GM18909 (cell line): ENCODE measurements around the gene COL5A3.

Source experiments
- ATAC-seq: cut with Tn5 transposase; IDR thresholded peaks from one replicate; pipeline ENCODE4 v1.9.1; 2021; ENCODE audit warnings: mild to moderate bottlenecking; ENCODE audit not compliant: unreplicated experiment, poor library complexity

COL5A3 gene

GRCh38 chr19:10013316-10013715 is 3.0 kb upstream of the COL5A3 start, which contains the start of gene RDH8:
RDH8 (plus strand) TSS chr19:10013483; CDS start chr19:10013498, 15 bp downstream.
- ATAC-seq, result no peak

- ATAC-seq, result no peak
These were observed 1.7 kb upstream of the COL5A3 start for GRCh38 chr19:10011974-10012373.

DNA sequence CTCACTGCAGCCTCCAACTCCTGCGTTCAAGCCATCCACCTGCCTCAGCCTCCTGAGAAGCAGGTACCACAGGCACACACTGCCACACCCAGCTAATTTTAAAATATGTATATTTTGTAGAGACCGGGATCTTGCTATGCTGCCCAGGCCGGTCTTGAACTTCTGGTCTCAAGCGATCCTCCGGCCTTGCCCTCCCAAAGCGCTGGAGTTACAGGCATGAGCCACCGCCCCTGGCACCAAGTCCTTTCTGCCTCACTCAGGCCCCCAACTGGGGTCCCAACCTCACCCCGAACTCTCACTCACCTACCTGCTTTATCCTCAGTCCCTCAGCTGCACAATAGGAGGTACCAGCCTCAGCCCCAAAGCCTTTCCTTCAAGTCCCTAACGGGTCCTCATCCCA is 635 bp upstream of the COL5A3 start:
- ATAC-seq, result no peak

DNA sequence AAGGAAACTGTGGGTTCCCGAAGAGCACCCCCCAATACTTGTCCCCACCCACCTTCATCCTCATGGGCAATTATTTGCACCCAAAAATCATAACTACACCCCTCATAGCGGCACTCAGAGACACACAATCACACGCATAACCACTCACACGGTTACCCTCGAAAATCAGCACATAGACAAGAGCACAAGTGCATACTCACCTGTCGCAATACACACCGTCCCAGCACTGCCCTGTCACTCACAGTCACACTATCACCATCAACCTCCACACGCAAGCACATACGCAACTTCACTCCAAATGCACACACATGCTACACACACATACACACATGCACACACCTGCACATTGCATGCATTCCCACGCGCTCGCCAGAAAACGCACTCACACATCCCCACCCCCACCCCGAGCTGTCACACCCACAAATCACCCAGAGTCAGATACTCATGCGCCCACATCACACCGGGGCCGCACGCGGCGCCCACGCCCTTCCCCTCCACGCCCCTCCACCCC is 535 bp downstream of the COL5A3 start:
- no peak for ATAC-seq

GRCh38 chr19:10008184-10008765 is 2.0 kb downstream of the COL5A3 start:
- ATAC-seq, result no peak

DNA sequence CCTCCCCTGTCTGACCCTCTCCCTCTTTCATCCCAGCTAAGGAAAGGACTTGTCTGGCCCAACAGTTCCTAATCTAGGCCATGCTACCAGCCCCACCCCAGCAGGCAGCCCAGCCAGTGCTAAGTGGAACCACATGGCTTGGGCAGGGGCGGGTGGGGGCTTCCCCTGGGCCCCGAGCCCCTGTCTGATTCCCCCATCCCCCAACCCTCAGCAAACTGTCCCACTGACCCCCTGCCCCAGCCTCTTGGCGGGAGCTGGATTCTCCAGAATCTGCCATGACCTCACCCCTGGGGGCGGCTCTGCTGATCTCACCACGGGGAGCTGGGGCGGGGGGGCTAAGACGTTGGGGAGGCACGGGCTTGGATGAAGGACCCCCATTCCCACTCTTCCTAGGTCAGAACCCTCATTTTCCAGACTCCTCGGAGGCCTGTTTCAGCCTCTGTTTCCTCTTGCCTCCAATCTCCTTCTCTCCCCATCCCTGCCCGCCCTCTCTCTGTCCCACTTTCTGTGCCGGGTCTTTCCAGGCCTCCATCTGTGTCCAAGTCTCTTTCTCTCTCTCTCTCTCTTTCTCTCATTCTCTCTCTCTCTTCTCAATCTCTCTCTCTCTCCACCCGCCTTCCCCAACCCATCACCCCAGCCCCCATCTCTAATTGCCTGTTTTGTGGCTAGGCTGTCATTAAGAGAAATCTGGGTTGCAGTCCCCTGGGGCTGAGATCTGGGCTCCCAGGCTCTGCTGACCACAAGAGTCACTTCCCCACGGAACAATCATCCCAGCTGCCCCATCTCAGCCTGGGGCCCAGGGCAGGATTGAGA is 2.7 kb downstream of the COL5A3 start:
- ATAC-seq, result no peak

- ATAC-seq, result no peak
These were observed 3.5 kb downstream of the COL5A3 start for GRCh38 chr19:10006752-10007323.

DNA sequence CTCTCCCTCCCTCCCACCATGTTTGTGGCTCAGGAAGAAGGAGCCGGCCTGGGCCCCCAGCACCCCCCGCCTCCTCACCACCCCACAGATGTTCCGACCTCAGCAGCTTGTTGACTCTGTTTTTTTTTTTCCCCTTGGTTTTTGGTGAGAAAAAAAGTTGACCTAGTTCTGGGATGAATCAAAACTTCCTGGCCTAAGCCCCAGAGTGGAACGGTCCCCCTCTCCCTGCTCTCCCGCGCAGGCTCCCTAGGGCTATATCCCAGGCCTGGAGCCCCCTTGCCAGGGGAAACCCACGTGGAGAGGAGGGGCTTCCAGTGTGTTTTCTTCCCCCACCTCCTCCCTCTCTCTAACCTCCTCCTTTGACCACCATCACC is 4.0 kb downstream of the COL5A3 start:
- ATAC-seq, result no peak

- ATAC-seq, result no peak
These were observed 4.5 kb downstream of the COL5A3 start for GRCh38 chr19:10005632-10006334.

DNA sequence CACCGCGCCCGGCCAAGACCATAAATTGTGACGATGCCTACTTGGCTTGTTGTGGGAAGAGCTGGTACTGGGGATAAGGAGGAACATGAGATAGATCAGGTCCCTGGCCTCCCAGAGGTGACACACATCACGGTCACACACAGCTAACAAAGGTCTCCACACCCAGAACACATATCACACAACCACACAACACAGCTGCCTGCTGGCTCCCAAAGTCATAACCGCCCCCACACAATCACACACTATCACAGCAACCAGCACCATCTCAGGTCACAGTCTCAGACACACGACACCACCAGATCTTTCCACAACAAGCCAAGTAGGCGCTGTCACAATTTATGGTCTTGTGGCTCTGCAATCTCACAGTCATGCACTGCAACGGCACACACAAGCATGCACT is 5.7 kb downstream of the COL5A3 start:
- no peak for ATAC-seq

DNA sequence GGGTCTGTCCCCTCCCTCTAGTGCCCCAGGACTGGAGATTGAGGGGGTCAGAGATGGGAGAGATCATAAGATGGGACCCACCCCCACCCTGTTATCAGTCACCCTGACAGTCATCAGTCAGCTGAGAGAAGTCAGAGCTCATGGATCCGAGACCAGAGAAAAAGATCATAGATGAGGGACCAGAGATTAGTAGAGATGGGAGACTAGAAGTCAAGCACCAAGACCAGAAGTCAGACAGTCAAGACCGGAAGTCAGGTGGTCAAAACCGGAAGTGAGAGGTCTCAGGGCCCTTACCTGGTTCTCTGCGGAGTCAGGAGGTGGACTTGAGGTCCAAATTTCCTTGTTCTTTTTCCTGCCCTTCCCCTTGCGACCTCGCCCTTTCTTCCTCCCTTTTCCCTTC is 7.0 kb downstream of the COL5A3 start:
- no peak for ATAC-seq

GRCh38 chr19:10001899-10002298 is 8.4 kb downstream of the COL5A3 start:
- ATAC-seq, result no peak

- no peak for ATAC-seq
These were observed 10.0 kb downstream of the COL5A3 start for GRCh38 chr19:10000171-10000826.

DNA sequence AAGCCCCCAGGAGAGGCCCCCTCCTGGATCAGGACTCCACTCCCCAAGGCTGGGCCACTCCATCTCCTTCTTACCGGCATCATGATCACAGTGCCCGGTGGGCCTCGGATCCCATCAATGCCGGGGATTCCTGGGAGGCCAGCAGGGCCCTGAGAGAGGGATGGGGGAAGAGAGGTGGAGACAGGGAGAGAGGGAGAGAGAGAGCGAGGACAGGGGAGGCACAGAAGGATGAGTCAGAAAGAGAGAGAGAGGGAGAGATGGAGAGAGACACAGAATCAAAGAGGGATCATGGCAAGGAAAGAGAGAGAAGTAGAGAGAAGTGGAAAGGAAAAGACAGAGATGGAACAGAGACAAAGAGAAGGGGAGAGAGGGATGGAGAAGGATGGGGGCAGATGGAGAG is 13.8 kb downstream of the COL5A3 start:
- ATAC-seq, result no peak

- ATAC-seq, result no peak
These were observed 14.3 kb downstream of the COL5A3 start for GRCh38 chr19:9995999-9996398.

GRCh38 chr19:9995084-9995483 is 15.2 kb downstream of the COL5A3 start:
- no peak for ATAC-seq

- ATAC-seq, result no peak
These were observed 18.7 kb downstream of the COL5A3 start for GRCh38 chr19:9991425-9992191.

DNA sequence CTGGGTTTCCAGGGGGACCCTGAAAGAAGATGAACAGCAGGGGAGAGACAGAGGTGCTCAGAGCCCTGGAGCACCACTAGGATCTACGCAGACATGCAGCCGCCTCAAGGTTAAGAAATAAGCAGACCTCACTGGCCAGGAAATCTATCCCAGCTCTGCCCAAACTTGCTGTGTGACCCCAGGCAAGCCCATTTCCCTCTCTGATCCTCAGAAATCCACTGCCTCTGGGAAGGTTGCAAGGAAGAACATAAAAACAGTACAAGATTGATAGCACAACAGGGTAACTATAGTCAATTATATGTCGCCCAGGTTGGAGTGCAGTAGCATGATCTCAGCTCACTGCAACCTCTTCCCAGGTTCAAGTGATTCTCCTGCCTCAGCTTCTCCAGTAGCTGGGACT is 20.8 kb downstream of the COL5A3 start:
- ATAC-seq, result no peak

DNA sequence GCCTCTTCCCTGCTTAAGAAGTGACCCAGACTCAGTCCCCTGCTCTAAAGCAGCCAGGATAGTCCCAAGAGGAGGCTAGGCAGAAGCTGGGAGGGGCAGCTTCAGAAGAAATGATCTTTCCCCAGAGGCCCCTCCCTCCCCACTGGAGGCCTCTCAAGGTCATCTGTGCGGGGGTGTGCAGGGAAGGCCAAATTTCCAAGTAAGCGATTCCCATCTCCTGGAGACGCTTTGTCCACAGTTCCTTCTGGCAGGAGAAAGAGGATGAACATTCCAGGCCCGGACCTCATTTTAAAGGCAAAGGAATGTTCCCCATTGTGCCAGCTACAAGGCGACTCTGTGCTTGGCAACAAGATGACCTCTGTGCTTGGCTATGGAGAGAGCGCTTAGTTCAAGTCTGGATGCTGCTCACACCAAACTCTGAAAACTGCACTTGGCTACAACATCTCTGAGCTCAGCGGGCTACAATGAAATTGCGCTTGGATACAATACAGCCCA is 23.5 kb downstream of the COL5A3 start:
- ATAC-seq, result no peak
